ENCODE measurements around the gene MED27. TPM values are rescaled to one million over a fixed set of nuclear protein-coding genes. Genes with fewer than 3 reads are reported as not detected.
"Not testable (repeated sequence)": the region's sequence is repeated elsewhere in the genome, so short reads cannot be mapped to it uniquely, and the experiment has no call there.

The MED27 gene
- polyA plus RNA-seq, 5 donors = 14.5 to 18.9 (median 15.5) TPM

- DNase-seq = no peak
These were observed 153.2 kb downstream of the MED27 start for GRCh38 chr9:131926360-131926922.

GRCh38 chr9:131925677-131926177 lies 153.9 kb downstream of the MED27 start:
- no peak for DNase-seq

GRCh38 chr9:131923766-131924165 lies 155.9 kb downstream of the MED27 start:
- DNase-seq = no peak

- DNase-seq = no peak
These were observed 156.5 kb downstream of the MED27 start for GRCh38 chr9:131923132-131923671.

- DNase-seq = not testable (repeated sequence)
These were observed 158.0 kb downstream of the MED27 start for GRCh38 chr9:131921635-131922034.

- DNase-seq = no peak
These were observed 160.5 kb downstream of the MED27 start for GRCh38 chr9:131919216-131919615.

- no peak for DNase-seq
These were observed 161.2 kb downstream of the MED27 start for GRCh38 chr9:131918481-131918880.

GRCh38 chr9:131917009-131917408 lies 162.7 kb downstream of the MED27 start:
- no peak for DNase-seq

GRCh38 chr9:131915181-131915580 lies 164.5 kb downstream of the MED27 start:
- DNase-seq = no peak

GRCh38 chr9:131912671-131913070 lies 167.0 kb downstream of the MED27 start:
- DNase-seq = no peak

- DNase-seq = no peak
These were observed 167.6 kb downstream of the MED27 start for GRCh38 chr9:131912069-131912468.

GRCh38 chr9:131910572-131910971 lies 169.1 kb downstream of the MED27 start:
- DNase-seq = no peak

- no peak for DNase-seq
These were observed 174.5 kb downstream of the MED27 start for GRCh38 chr9:131905144-131905543.

GRCh38 chr9:131899296-131900228 lies 180.1 kb downstream of the MED27 start:
- DNase-seq = no peak

- no peak for DNase-seq
These were observed 186.7 kb downstream of the MED27 start for GRCh38 chr9:131892902-131893500.

GRCh38 chr9:131892162-131892707 lies 187.4 kb downstream of the MED27 start:
- no peak for DNase-seq

GRCh38 chr9:131891598-131891997 lies 188.1 kb downstream of the MED27 start:
- DNase-seq = peak in 1 of 2 donors; percentile 2

GRCh38 chr9:131889437-131890251 lies 190.0 kb downstream of the MED27 start:
- peak in 1 of 2 donors; percentile 13 for DNase-seq

- no peak for DNase-seq
These were observed 190.7 kb downstream of the MED27 start for GRCh38 chr9:131888923-131889322.

GRCh38 chr9:131887680-131888079 lies 192.0 kb downstream of the MED27 start:
- DNase-seq = no peak

- peak in 1 of 2 donors; percentile 15 for DNase-seq
These were observed 192.8 kb downstream of the MED27 start for GRCh38 chr9:131886826-131887225.
